Panc1 (cell line): ENCODE results near the gene FOXO6.

ENCODE experiments used
- CTCF ChIP-seq: fragments of 450-650 bp; IDR thresholded peaks from 2 replicates; pipeline ENCODE4 v1.5.1; 2017; ENCODE audit warnings: mild to moderate bottlenecking
- POLR2AphosphoS5 ChIP-seq: IDR thresholded peaks from 2 replicates; pipeline ENCODE4 v1.6.1; 2012; ENCODE audit warnings: mild to moderate bottlenecking, low read depth, low read length, moderate library complexity
- REST ChIP-seq, 2 experiments: IDR thresholded peaks; 2 replicates each; pipeline ENCODE4 v1.6.1; 2011 to 2012; ENCODE audit warnings: low read depth in 2 of 2, control low read depth in 1 of 2, low read length in 1 of 2, mild to moderate bottlenecking in 1 of 2, moderate library complexity in 1 of 2; ENCODE audit not compliant: insufficient read depth in 1 of 2
- SIN3A ChIP-seq: IDR thresholded peaks from 2 replicates; pipeline ENCODE4 v1.6.1; 2012; ENCODE audit warnings: low read depth, mild to moderate bottlenecking, low read length, moderate library complexity, borderline replicate concordance; ENCODE audit not compliant: insufficient read depth
- TCF7L2 ChIP-seq: IDR thresholded peaks from 2 replicates; pipeline ENCODE4 v1.6.1; 2011; ENCODE audit warnings: mild to moderate bottlenecking, low read depth, low read length, inconsistent platforms

- no peak for TF ChIP-seq CTCF
- no peak for TF ChIP-seq POLR2AphosphoS5
- no peak for TF ChIP-seq SIN3A
- no peak for TF ChIP-seq REST (IDR thresholded peaks at IDR 0.05; ENCODE audit: insufficient read depth in 1 of 2, low read depth in 2 of 2, low read length in 1 of 2)
- TF ChIP-seq TCF7L2: peak; percentile 29; the same call in 1 of the 2 replicates
Measured at GRCh38 chr1:41341772-41342562, 19.3 kb upstream of the FOXO6 start.
